CD4-positive, alpha-beta T cell treated with Interleukin-15 for 4 hours (primary cell): Measurements from ENCODE around the gene PICK1.
"Not testable (repeated sequence)": the region's sequence is repeated elsewhere in the genome, so short reads cannot be mapped to it uniquely, and the experiment has no call there.

Experiments
- DNase-seq: peaks from one replicate; pipeline ENCODE4 v3.0.0-alpha.2; 2020; ENCODE audit warnings: low spot score

PICK1 gene

DNA sequence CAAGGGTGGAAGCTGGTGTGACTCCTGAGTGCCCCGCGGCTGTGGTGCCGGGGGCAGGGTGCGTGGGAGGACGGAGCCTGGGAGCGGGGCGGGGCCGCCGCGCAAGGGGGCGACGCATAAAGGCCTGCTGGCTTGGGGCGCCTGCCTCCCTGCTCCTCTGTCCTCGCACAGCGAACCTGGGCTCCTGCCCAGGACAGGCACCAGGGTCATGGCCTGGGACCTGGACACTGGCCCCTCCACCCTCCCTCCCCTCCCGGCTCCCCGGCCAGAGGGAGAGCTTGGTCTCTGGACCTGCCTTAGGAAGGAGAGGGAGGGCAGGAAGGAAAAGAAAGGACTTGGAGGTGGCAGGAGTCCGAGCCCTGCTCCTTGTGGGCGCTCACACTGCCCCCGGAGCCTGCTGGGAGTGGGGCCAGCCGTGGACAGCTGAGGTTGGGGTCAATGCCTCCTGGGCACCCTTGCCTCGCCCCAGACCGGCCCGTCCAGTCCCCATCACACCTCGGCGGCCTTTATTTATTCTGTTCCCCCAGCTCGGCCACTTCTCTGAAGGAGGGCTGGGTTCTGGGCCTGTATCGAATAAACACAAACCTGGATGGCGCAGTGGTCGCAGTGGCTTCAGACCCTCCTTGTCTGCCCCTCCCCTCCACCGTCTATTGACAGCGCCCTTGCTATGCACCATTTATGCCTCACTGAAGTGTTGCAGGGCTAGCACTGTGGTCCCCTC is 18.1 kb downstream of the PICK1 start:
- no peak for DNase-seq

DNA sequence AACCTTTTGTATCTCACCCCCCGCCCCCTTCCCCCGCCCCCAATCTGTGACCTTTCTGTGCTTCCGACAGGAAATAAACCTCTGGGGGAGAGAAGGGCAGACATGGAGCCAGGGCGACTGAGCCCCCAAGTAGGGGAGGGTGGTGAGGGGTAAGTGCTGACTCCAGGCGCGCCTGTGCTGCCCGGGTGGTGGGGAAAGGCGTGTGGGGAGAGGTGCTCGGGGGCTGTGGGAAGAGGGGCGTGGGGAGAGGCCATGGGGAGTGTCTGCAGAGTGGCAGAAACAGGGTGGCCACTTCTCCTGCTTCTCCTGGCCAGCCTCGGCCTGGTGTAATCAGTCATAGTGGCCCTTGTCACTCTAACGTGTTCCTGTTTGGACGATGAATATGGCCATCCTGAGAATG is 18.8 kb downstream of the PICK1 start:
- DNase-seq, result no peak

DNA sequence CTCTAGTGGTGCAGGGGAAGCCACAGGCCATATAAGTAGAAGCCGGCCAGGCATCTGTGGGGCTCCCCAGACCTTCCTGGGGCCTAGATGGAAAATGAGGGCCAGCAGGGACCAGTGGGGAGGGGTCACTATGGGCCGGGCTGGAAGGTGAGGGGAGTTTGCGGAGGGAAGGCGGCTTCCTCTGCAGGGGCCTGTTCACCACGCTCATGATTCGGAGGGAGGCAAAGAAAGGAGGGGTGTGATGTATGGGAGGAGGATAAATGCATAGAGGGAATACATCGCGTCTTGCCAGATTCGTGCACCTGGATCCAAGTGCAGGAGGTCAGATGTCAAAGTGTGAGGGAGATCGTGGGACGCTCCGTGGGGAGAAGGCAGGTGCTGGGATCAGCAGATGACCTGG is 19.9 kb downstream of the PICK1 start:
- DNase-seq, result no peak

DNA sequence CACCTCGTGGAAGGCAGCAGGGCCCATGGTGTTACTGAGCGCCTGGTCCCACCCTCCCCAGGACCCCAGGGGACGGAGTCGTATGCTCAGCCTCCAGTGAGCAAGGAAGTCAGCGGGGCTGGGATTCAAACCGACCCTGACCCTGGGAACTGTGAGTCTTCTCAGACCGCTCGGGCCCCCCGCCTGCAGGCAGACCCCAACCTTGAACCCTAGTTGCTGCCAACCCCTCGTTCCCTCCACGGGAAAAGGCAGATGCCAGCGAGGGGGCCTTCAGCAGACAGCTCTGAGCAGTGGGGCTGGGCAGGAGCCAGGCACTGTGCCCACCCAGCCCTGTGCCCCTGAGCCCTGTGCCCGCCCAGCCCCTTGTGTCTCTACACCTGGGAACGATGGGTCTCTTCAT is 20.4 kb downstream of the PICK1 start:
- DNase-seq, result no peak

DNA sequence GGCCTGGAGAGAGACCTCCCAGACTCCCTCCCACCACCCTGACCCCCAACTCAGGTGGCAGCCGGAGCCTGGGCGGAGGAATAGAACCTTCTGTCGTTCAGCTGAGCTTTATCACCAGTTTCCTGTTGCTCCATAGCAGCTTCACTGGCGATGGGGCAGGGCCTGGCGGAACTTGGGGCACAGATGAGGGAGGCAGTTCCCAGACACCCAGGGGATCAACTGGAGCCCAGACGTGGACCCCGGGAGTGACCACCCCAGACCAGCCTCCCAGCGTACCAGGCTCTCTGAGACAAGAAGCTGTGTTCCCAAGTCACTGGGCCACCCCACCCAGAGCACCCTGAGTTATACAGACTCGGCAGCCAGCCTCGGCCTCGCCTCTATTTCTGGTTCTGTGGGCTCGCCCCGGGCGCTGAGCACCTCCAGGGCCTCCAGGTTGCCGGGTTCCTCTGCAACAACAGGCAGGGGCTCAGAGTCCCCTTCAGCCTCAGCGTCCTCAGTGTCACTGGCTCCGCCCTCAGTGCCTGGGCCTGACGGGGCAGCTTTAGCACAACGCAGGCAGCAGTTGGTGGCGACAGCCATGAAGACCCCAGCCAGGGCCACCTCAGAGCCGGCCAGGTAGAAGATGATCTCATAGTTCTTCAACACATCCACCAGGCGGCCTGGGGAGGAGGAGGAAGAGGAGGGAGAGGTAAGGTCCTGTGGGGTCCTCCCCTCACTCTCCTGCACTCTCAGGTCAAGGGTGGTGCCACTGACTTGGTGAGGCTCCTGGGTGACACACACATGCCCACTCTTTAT is 21.0 kb downstream of the PICK1 start:
- DNase-seq, result no peak

DNA sequence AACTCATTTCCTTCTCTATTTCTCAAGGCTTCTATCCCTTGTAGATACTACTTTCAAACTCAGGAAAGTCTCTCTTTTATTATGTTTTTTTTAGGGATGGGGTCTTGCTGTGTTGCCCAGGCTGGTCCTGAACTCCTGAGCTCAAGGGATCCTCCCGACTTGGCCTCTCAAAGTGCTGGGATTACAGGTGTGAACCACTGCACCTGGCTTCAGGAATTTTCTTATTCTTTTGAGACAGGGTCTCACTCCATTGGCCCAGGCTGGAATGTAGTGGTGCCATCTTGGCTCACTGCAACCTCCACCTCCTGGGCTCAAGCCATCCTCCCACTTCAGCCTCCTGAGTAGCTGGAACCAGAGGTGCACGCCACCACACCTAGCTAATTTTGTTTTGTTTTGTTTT is 22.0 kb downstream of the PICK1 start:
- DNase-seq, result not testable (repeated sequence)

DNA sequence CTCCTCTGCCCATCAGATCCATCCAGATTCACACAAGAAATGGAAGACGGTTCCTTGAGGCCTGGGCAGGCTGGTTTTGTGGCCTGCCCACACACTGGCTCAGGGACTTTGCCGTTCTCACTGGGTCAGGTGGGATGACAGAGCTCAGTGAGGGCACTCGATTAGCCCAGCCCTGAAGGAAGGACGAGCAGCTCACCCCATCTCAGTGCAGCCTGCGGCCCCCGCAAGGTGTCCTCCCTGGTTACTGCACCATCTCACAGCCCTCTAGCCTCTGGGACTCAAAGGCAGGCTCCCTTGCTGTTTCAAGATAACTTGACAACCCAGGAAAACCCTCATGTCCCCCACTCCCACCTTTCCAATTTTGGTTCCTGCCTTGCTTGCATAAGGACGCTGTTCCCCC is 22.6 kb downstream of the PICK1 start:
- no peak for DNase-seq

DNA sequence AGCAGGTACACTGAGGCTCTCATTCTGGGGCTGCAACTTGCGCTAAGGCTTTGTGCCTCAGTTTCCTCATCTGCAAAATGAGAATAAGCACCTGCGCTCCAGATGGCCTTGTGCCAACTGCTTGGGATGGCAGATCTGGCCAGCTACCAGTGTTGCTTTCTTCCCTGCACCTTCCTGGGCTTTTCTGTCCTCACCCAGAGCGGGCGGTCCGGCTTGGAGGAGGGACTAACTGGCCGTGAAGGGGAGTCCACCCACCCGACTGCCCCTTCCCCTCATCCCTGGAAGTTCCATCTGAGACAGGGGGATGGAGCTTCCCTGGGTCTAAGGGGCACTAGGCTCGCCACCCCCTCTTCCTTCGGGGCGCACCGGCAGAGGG is 23.3 kb downstream of the PICK1 start:
- no peak for DNase-seq

DNA sequence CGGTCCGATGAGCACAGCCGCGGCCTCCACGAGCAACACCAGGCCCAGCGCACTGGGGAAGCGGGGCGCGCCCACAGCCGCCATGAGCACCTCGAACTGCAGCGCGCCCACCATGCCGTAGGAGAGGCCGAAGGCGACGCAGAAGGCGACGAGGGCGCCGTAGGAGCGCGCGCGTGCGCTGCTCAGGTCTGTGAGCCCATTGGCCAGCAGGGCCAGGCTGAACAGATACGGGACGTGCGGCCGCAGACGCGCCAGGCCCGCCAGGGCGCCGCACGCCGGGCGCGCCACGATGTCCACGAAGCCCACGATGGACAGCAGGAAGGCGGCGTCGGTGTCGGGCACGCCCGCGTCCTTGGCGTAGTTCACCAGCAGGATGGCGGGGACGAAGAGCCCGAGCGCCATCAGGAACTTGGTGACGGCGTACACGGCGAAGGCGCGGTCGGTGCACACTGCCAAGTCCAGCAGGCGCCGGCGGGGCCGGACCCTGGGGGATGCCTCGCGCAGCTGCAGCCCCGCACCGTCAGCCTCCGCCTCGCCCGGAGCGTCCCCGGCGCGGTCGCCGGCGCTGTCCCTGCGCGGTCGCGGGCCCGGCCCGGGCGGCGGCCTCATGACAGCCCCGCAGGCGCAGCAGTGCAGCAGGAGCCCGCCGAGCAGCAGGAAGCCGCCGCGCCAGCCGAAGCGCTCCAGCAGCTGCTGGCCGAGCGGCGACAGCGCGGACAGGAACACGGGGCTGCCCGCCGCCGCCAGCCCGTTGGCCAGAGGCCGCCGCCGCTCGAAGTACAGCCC is 23.8 kb downstream of the PICK1 start:
- DNase-seq, result no peak

DNA sequence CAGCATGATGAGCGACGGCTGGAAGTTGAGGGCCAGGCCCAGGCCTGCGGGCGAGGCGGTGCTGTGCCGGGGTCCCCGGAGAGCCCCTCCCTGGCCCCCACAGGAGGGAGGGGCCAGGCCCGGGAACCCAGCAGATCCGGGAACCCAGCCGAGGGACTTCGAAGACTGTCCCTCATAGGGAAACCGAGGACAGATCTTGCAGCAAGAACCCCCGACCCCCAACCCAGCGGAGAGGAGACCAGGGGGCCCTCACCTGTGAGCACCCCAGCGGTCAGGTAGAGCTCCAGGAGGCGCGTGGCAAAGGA is 24.4 kb downstream of the PICK1 start:
- DNase-seq, result no peak

DNA sequence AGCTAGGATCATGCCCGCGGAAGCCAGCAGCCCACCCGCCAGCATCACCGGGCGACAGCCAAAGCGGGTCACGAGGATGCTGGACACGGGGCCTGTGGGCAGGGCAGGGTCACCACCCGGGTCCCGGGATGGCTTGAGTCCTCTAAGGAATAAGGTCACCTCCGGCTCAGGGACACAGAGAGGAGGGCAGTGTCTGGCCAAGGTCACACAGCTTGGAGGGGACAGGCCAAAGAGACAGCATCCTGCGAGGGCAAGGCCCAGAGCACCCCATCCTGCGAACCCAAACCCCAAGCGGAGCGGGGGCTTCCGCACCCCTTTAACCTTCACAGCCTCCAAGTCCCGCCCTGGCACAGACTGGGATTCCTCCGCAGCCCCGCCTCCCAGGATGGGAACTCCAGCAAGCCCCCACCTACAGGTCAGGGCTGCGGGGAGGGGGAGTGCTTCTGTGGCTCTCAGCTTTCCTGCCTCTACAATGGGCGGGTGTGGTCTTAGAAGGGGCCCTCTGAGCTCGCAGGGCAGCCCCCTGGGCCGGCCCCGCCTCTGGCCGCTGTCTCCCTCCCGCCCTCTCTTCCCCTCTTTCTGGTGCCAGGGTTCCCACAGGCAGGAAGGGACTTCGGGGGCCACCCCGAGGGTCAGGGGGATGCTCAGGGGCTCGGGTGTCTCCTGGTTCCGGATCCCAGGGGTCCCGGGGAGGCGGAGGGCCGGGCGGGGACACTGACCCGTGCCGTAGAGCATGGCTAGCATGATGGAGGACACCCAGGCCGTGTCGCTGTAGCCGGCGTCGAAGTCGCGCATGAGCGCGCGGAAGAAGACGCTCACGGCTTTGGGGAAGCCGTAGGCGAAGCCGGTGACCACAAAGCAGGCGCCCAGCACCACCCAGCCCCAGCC is 25.0 kb downstream of the PICK1 start:
- no peak for DNase-seq

DNA sequence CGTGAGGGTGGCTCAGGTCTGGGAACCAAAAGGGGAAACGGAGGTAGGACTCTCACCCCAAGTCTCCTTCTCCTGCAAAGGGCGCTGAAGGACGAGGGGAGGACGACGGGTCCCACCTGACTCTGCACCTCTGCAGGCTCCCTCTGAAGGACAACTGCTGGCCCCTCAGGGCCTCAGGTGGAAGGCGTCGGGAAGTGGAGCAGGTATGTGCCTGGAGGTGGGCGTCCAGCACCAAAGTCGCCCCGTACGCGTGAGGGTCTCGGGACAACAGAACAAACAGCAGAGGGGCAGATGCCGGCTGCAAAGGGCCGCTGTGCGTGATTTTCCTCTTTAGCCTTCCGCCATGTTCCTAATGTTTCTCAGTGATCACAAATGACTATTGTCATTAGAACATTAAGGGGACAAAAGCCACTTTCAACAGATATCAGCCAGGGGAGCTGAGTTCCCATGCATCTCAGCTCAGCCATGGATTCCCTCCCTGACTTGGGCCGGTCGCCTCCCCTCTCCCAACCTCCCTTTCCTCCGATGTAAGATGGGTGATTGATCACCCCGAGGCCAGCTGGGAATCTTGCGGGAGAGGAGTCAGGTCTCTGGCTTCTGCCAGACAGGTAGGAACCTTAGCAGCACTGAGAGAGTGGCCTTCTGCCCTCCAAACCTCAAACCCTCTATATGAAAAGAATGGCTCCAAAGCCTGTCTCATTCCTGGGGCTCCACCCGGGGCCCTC is 25.9 kb downstream of the PICK1 start:
- DNase-seq, result no peak

DNA sequence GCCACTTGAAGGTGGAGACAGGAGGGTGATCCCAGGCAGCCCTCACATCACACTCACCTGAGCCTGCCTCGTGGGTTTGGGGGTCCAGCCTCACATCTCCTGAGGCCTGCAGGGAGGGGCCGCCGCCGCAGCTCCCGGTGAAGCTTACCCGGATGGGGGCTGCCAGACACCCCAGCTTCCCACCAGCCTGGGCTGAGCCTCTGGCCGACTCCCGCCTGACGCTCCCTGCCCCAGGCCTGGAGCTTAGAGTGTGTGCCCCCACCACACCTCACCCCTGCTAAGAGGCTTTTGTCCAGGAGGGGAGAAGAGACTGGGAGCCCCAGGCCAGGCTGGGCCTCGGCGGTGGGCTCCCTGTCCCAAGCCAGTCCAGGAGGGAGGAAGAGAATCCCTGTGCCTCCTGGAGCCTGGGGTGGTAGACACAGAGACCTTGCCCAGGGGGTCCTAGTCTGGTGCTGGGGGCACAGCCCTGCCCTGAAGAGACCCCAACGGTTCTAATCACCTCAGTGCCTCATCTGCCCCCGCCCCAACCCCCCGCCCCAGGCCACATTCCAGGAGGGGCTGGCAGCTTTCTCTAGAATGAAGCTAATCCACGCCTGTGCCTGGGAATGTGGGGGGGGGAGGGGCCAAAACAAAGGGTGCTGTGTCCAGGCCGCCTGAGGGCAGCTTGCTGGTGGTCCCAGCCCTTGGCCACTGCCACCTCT is 26.9 kb downstream of the PICK1 start, which contains the start of gene SLC16A8:
TSS of gene SLC16A8 (minus strand) at position 254 of the 701 bp plus-strand sequence. CDS start 1,311 bp downstream, outside the sequence.
- no peak for DNase-seq

DNA sequence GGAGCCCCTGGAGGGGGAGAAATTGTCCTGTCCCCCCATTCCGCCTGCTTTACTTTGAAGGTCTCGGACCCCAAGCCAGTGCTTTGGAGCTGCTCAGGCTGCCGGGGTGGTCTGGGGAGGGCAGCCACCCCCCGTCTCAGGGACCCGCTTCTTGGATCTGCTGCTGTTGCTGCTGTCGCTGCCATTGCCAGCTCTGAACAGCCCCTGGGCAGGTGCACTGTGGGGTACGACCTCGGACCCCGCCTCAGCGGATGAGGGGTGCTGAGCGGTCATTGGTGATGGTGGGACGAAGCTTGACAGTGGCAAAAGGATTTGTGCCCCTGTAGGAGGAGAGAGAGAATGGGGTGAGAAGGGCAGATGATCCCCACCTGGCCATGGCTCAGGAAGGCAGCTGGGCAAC is 27.9 kb downstream of the PICK1 start:
- DNase-seq, result no peak

DNA sequence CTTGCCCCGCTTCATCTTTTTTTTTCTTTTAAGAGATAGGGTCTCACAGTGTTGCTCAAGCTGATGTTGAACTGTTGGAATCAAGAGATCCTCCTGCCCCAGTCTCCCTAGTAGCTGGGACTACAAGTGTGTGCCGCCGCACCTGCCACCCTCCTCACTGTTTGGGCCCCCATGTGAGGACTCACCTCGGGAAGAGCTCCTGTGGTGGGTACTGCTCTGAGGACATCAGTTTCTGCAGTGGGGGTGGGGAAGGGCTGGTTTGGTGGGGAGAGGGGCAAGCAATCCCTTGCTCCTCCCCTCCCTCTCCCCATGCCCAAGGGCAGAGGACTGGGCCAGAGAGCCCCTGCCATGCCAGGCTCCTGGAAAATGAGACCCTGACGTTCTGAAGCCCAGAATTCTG is 28.3 kb downstream of the PICK1 start:
- no peak for DNase-seq

DNA sequence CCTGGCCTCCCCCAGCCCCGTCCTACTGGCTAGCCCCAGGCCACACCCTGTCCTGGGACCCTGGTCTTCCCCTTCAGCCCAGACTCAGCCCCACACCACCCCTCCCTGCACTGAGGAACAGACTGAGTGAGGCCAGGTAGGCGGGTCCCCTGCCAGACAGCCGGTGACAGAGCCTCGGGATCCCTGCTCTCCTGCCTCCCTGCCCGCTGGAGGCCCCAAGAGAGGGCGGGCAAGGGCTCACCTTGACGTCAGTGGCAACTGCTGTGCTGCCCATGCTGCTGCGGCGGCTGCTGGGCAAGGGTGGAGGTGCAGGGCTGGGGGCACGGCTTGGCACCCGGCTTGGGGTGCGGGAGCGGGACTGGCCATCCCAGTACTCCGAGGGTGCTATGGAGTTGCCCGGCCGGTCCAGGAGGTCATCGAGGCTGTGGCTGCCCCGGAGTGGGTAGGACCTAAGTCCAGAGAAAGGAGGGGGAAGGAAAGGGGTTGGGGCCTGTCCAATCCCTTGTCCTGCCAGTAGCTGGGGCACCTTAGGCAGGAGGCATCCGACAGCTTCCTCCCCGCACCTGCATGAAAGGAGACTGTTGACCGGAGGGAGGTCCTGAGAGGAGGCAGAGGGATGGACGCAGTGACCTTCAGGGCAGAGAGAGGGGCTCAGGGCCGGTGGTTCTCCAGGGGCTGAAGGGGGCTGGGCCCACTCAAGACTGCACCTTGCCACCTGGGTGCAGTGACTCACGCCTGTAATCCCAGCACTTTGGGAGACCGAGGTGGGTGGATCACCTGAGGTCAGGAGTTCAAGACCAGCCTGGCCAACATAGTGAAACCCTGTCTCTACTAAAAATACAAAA is 29.0 kb downstream of the PICK1 start:
- no peak for DNase-seq

DNA sequence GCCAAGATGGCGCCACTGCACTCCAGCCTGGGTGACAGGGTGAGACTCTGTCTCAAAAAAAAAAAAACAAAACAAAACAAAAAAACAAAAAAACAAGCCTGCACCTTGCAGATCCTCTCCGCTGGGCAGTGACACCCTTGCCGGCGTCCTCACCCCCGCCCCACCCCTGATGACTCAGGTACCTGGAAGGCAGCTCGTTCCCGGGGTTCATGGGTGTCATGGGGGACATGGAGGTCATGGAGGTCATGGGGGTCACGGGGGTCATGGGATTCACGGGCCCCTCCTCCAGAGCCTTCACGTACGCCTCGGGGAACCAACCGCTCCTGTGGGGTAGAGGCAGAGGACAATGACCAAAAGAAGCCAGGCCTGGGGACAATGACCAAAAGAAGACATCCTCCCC is 29.7 kb downstream of the PICK1 start:
- no peak for DNase-seq

DNA sequence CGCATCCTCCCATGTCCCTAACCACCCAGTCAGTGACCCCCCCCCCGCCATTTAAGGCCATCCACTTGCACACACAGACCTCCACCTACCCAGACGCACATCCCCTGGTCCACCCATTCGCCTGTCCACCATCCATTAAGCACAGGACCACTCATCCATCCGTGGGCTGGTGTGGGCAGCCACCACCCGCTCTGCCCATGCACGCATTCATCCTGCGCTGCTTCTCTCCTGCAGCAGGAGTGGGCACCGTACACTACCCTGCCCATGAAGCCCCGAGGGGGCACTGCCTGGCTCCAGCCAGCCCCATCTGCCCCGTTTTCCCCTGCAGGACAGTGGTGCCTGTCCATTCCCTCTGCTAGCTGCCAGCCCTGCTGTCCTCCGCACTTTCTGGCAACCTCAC is 30.7 kb downstream of the PICK1 start:
- no peak for DNase-seq

DNA sequence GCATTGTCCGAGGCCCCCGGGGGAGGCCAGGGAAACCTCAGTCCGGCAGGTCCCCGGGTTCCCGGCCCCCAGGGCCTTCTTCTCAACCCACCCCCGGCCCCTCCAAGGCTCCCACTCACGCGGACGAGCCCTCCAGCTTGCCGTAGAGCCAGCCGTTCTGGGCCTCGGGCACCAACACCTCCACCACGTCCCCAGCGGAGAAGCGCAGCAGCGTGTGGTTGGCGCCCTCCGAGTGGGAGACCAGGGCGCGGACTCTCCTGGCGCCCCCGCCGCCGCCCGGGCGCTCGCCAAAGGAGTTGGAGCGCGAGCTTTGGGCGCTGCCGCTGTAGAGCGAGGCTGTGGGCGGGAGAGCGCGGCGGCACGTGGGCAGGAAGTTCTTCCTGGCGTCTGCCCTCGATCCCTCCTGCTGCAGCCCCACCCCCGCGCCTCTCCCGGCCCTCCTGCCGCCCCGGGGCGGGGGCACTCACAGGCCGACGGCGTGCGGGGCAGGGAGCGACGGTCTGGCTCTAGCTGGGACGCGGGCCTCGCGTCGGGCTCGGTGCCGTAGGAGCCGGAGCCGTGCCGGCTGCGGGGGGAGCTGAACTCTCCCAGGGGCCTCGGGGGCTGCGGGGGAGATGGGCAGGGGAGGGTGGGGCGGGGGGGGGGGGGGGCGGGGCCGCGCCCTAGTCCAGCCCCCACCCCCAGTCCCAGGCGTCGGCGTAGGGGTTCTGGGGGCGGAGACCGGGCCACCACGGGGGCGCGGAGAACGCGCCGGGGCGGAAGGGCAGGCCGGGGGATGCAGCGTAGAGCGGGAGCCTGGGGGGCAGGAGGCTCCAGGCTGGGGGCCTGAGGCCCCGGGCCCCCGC is 31.6 kb downstream of the PICK1 start:
- no peak for DNase-seq
